Measurements from ENCODE around the gene UBC.
A peak's percentile ranks its signal among the peaks of the same experiment; 100 is the strongest.

- TF ChIP-seq, protein P1, sequence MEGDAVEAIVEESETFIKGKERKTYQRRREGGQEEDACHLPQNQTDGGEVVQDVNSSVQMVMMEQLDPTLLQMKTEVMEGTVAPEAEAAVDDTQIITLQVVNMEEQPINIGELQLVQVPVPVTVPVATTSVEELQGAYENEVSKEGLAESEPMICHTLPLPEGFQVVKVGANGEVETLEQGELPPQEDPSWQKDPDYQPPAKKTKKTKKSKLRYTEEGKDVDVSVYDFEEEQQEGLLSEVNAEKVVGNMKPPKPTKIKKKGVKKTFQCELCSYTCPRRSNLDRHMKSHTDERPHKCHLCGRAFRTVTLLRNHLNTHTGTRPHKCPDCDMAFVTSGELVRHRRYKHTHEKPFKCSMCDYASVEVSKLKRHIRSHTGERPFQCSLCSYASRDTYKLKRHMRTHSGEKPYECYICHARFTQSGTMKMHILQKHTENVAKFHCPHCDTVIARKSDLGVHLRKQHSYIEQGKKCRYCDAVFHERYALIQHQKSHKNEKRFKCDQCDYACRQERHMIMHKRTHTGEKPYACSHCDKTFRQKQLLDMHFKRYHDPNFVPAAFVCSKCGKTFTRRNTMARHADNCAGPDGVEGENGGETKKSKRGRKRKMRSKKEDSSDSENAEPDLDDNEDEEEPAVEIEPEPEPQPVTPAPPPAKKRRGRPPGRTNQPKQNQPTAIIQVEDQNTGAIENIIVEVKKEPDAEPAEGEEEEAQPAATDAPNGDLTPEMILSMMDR (IDR thresholded peaks at IDR 0.05; ENCODE audit: low read depth, low read length): no peak
- TF ChIP-seq POLR2A (IDR thresholded peaks at IDR 0.05; ENCODE audit: extremely low read depth, insufficient read length): peak; percentile 99
Observed at GRCh38 chr12:124914392-124915238, at the start of gene UBC.
